ENCODE results near the gene DBP.
"Not testable (repeated sequence)": the region's sequence is repeated elsewhere in the genome, so short reads cannot be mapped to it uniquely, and the experiment has no call there.

The DBP gene

GRCh38 chr19:48636859-48637448 is at the start of gene DBP:
Gene DBP, minus strand, starts transcription at chr19:48637379. Its CDS starts 385 bp downstream, at chr19:48636994.
- no peak for DNase-seq

- not testable (repeated sequence) for DNase-seq
Observed at GRCh38 chr19:48686637-48687036, 49.5 kb upstream of the DBP start.

- no peak for DNase-seq
Observed at GRCh38 chr19:48686088-48686487, 48.9 kb upstream of the DBP start.

GRCh38 chr19:48685583-48685982 is 48.4 kb upstream of the DBP start:
- no peak for DNase-seq

- no peak for DNase-seq
Observed at GRCh38 chr19:48683349-48683748, 46.2 kb upstream of the DBP start.

GRCh38 chr19:48681127-48681470 is 43.9 kb upstream of the DBP start:
- DNase-seq = no peak

- no peak for DNase-seq
Observed at GRCh38 chr19:48680436-48681126, 43.4 kb upstream of the DBP start.

GRCh38 chr19:48680006-48680405 is 42.8 kb upstream of the DBP start:
- DNase-seq = not testable (repeated sequence)

- no peak for DNase-seq
Observed at GRCh38 chr19:48678201-48678600, 41.0 kb upstream of the DBP start.

- no peak for DNase-seq
Observed at GRCh38 chr19:48676887-48677286, 39.7 kb upstream of the DBP start.

GRCh38 chr19:48676487-48676886 is 39.3 kb upstream of the DBP start:
- no peak for DNase-seq

GRCh38 chr19:48674921-48675824 is 38.0 kb upstream of the DBP start:
- peak; percentile 59 for DNase-seq

- no peak for DNase-seq
Observed at GRCh38 chr19:48674216-48674809, 37.1 kb upstream of the DBP start.

GRCh38 chr19:48673436-48674100 is 36.4 kb upstream of the DBP start:
- DNase-seq = no peak

- no peak for DNase-seq
Observed at GRCh38 chr19:48672994-48673393, 35.8 kb upstream of the DBP start, which contains the start of gene NTN5. Gene NTN5, minus strand, starts transcription at chr19:48673017. Its CDS starts 2,031 bp downstream, at chr19:48670986.

- DNase-seq = no peak
Observed at GRCh38 chr19:48671446-48671995, 34.3 kb upstream of the DBP start.

GRCh38 chr19:48670699-48671445 is 33.7 kb upstream of the DBP start:
- DNase-seq = no peak

- DNase-seq = no peak
Observed at GRCh38 chr19:48669903-48670668, 32.9 kb upstream of the DBP start.

GRCh38 chr19:48668761-48669160 is 31.6 kb upstream of the DBP start:
- no peak for DNase-seq

- no peak for DNase-seq
Observed at GRCh38 chr19:48668332-48668731, 31.2 kb upstream of the DBP start.

- no peak for DNase-seq
Observed at GRCh38 chr19:48665786-48666185, 28.6 kb upstream of the DBP start.

Measured in NCI-H774 (cell line).